H1 (cell line): Measurements from ENCODE around the gene CSF1. TPM values are rescaled to one million over a fixed set of nuclear protein-coding genes. Genes with fewer than 3 reads are reported as not detected.

Experiments used
- CTCF ChIA-PET: fragments of 300-600 bp; sonication (Branson Sonifier 250); formaldehyde crosslinking; loops from one replicate; lab custom pipeline; 2021; ENCODE audit not compliant: partially characterized antibody; lab: Charles Lee
- POLR2A ChIA-PET: fragments of 300-600 bp; sonication (Branson Sonifier 250); formaldehyde crosslinking; loops from one replicate; lab custom pipeline; 2021; ENCODE audit warnings: inconsistent platforms; ENCODE audit not compliant: partially characterized antibody; lab: Charles Lee
- DNase-seq, 2 experiments: peaks; one replicate each; pipeline versions ENCODE4 v3.0.0 to v3.0.0-alpha.2; 2010 to 2022; ENCODE audit warnings: low spot score in 2 of 2, low read depth in 1 of 2, mixed read lengths in 1 of 2
- FAIRE-seq: peaks from 2 replicates; lab custom pipeline; 2011; peaks lifted over from hg19 to GRCh38; lab: Jason Lieb, UNC
- H2AFZ ChIP-seq: 2 replicates; pipeline ENCODE4 v1.8.1; 2012; ENCODE audit warnings: low read length, inconsistent platforms
- H2AK5ac ChIP-seq: 2 replicates; pipeline ENCODE4 v1.6.1; 2013; ENCODE audit warnings: low read depth, low read length
- H2BK120ac ChIP-seq: replicated peaks from 2 replicates; pipeline ENCODE3; 2013; ENCODE audit warnings: low read depth, low read length, inconsistent platforms
- H2BK12ac ChIP-seq: 2 replicates; pipeline ENCODE4 v1.6.1; 2013; ENCODE audit warnings: low read depth, low read length
- H2BK15ac ChIP-seq: 2 replicates; pipeline ENCODE4 v1.6.1; 2013; ENCODE audit warnings: low read length
- H2BK20ac ChIP-seq: 2 replicates; pipeline ENCODE4 v1.6.1; 2013; ENCODE audit warnings: low read length
- H2BK5ac ChIP-seq: 2 replicates; pipeline ENCODE4 v1.6.1; 2013; ENCODE audit warnings: low read depth, low read length
- H3K14ac ChIP-seq: 2 replicates; pipeline ENCODE4 v1.6.1; 2013; ENCODE audit warnings: inconsistent platforms; ENCODE audit not compliant: insufficient read length
- H3K18ac ChIP-seq: 2 replicates; pipeline ENCODE4 v1.6.1; 2013; ENCODE audit warnings: low read length; ENCODE audit errors: extremely low read depth
- H3K23ac ChIP-seq: 2 replicates; pipeline ENCODE4 v1.6.1; 2013; ENCODE audit warnings: inconsistent platforms; ENCODE audit not compliant: insufficient read length
- H3K23me2 ChIP-seq: 2 replicates; pipeline ENCODE4 v1.6.1; 2013; ENCODE audit warnings: low read depth, low read length
- H3K27ac ChIP-seq: 2 replicates; pipeline ENCODE4 v1.6.1; 2011; ENCODE audit warnings: low read depth, low read length, inconsistent platforms
- H3K27me3 ChIP-seq, 4 experiments: replicated peaks in 1 of 4; 1 replicate in 1 of 4; 2 replicates in 3 of 4; pipeline versions ENCODE4 v1.6.1 to v1.8.1; 2011 to 2013; ENCODE audit warnings: low read length in 3 of 4, mild to moderate bottlenecking in 3 of 4, inconsistent platforms in 2 of 4, mixed read lengths in 2 of 4, moderate library complexity in 1 of 4; ENCODE audit not compliant: control insufficient read depth in 3 of 4, insufficient read depth in 3 of 4; ENCODE audit errors: extremely low read depth in 1 of 4
- H3K36me3 ChIP-seq, 4 experiments: 2 replicates each; pipeline versions ENCODE4 v1.6.1 to v1.8.1; 2011 to 2013; ENCODE audit warnings: mild to moderate bottlenecking in 4 of 4, low read length in 3 of 4, moderate library complexity in 2 of 4, control low read depth in 1 of 4, inconsistent platforms in 1 of 4; ENCODE audit not compliant: insufficient read depth in 4 of 4, control insufficient read depth in 2 of 4
- H3K4ac ChIP-seq: replicated peaks from 2 replicates; pipeline ENCODE3; 2013; ENCODE audit warnings: low read length, low read depth, mixed read lengths, inconsistent platforms; ENCODE audit not compliant: insufficient read length
- H3K4me1 ChIP-seq, 4 experiments: replicated peaks in 1 of 4; 1 replicate in 1 of 4; 2 replicates in 3 of 4; pipeline versions ENCODE4 v1.6.1 to v1.8.1; 2011 to 2013; ENCODE audit warnings: low read length in 3 of 4, inconsistent platforms in 2 of 4, mixed read lengths in 1 of 4; ENCODE audit not compliant: insufficient read depth in 4 of 4, control insufficient read depth in 3 of 4
- H3K4me2 ChIP-seq, 2 experiments: 2 replicates each; pipeline versions ENCODE4 v1.6.1 to v1.8.1; 2011 to 2013; ENCODE audit warnings: low read depth in 2 of 2, low read length in 2 of 2, control low read depth in 1 of 2, inconsistent platforms in 1 of 2, mild to moderate bottlenecking in 1 of 2; ENCODE audit not compliant: insufficient read depth in 1 of 2
- H3K4me3 ChIP-seq, 4 experiments: fragments of 200-600, 300-600 bp in 1 of 4; sonication (generic), shearing (Covaris generic), sonication (Bioruptor Twin) in 1 of 4; 2 replicates each; pipeline versions ENCODE4 v1.5.1 to v1.8.1; 2011 to 2016; ENCODE audit warnings: low read length in 4 of 4, low read depth in 3 of 4, control low read depth in 2 of 4, inconsistent platforms in 2 of 4, mild to moderate bottlenecking in 2 of 4, mixed read lengths in 1 of 4, moderate library complexity in 1 of 4; ENCODE audit not compliant: insufficient read depth in 2 of 4; ENCODE audit errors: extremely low read depth in 1 of 4
- H3K56ac ChIP-seq: replicated peaks from 2 replicates; pipeline ENCODE3; 2013; ENCODE audit warnings: low read depth, mild to moderate bottlenecking, mixed read lengths, low read length, inconsistent platforms; ENCODE audit not compliant: insufficient read length
- H3K79me1 ChIP-seq: 2 replicates; pipeline ENCODE4 v1.6.1; 2013; ENCODE audit warnings: low read depth, low read length, control low read depth
- H3K79me2 ChIP-seq, 2 experiments: 2 replicates each; pipeline versions ENCODE4 v1.6.1 to v1.8.1; 2012 to 2013; ENCODE audit warnings: low read length in 2 of 2, mild to moderate bottlenecking in 2 of 2, inconsistent platforms in 1 of 2; ENCODE audit not compliant: insufficient read depth in 2 of 2, control insufficient read depth in 1 of 2
- H3K9ac ChIP-seq, 4 experiments: replicated peaks in 1 of 4; 1 replicate in 1 of 4; 2 replicates in 3 of 4; pipeline versions ENCODE4 v1.6.1 to v1.8.1; 2011 to 2013; ENCODE audit warnings: low read depth in 3 of 4, low read length in 3 of 4, control low read depth in 2 of 4, mild to moderate bottlenecking in 2 of 4, moderate library complexity in 2 of 4, inconsistent platforms in 1 of 4; ENCODE audit errors: extremely low read depth in 1 of 4
- H3K9me3 ChIP-seq, 2 experiments: 2 replicates each; pipeline versions ENCODE4 v1.6.1 to v1.8.1; 2012 to 2013; ENCODE audit warnings: mild to moderate bottlenecking in 2 of 2, moderate library complexity in 2 of 2, control low read depth in 1 of 2, inconsistent platforms in 1 of 2, low read depth in 1 of 2, low read length in 1 of 2, mixed read lengths in 1 of 2; ENCODE audit not compliant: insufficient read depth in 2 of 2
- H4K20me1 ChIP-seq, 2 experiments: replicated peaks in 1 of 2; 2 replicates each; pipeline versions ENCODE3 to v1.8.1; 2011 to 2013; ENCODE audit warnings: inconsistent platforms in 2 of 2, low read length in 2 of 2, mild to moderate bottlenecking in 1 of 2; ENCODE audit not compliant: insufficient read depth in 2 of 2, control insufficient read depth in 1 of 2
- H4K5ac ChIP-seq: 2 replicates; pipeline ENCODE4 v1.6.1; 2013; ENCODE audit warnings: low read length, low read depth, mixed read lengths, inconsistent platforms; ENCODE audit not compliant: insufficient read length
- H4K8ac ChIP-seq: 2 replicates; pipeline ENCODE4 v1.8.0; 2013; ENCODE audit warnings: mild to moderate bottlenecking, moderate library complexity, low read length, inconsistent platforms; ENCODE audit not compliant: insufficient read depth; ENCODE audit errors: extremely low read depth
- H4K91ac ChIP-seq: replicated peaks from 2 replicates; pipeline ENCODE3; 2013; ENCODE audit warnings: low read length, mixed read lengths, inconsistent platforms; ENCODE audit not compliant: insufficient read length
- CBX5 ChIP-seq: fragments of 300-800, 300-1000 bp; sonication (generic); IDR thresholded peaks from 2 replicates; pipeline ENCODE4 v1.7.1; 2016; ENCODE audit warnings: antibody characterized with exemption, low read length, low read depth
- CBX8 ChIP-seq: fragments of 300-800, 300-1000 bp; sonication (generic); IDR thresholded peaks from 2 replicates; pipeline ENCODE4 v1.7.1; 2016; ENCODE audit warnings: low read depth, low read length, borderline replicate concordance
- CHD2 ChIP-seq: IDR thresholded peaks from 2 replicates; pipeline ENCODE4 v1.6.1; 2012; ENCODE audit warnings: low read length, improper control_type of control experiment
- FOSL1 ChIP-seq: IDR thresholded peaks from 2 replicates; pipeline ENCODE4 v1.6.1; 2011; ENCODE audit warnings: mild to moderate bottlenecking, low read depth, low read length, moderate library complexity; ENCODE audit not compliant: insufficient read depth
- HDAC2 ChIP-seq, 2 experiments: fragments of 300-600 bp in 1 of 2; sonication (generic) in 1 of 2; IDR thresholded peaks; 2 replicates each; pipeline ENCODE4 v1.6.1; 2011 to 2012; ENCODE audit warnings: low read depth in 2 of 2, low read length in 2 of 2, mild to moderate bottlenecking in 2 of 2, moderate library complexity in 2 of 2, borderline replicate concordance in 1 of 2, inconsistent platforms in 1 of 2
- JUND ChIP-seq: IDR thresholded peaks from 2 replicates; pipeline ENCODE4 v1.6.1; 2011; ENCODE audit warnings: mild to moderate bottlenecking, improper control_type of control experiment, low read length
- KDM1A ChIP-seq: fragments of 200-600, 300-600 bp; sonication (generic); IDR thresholded peaks from 2 replicates; pipeline ENCODE4 v1.7.1; 2016; ENCODE audit warnings: mild to moderate bottlenecking, low read length, borderline replicate concordance
- MAFK ChIP-seq: IDR thresholded peaks from 2 replicates; pipeline ENCODE4 v1.6.1; 2012; ENCODE audit warnings: low read depth, mild to moderate bottlenecking, improper control_type of control experiment, low read length
- POLR2A ChIP-seq, 2 experiments: IDR thresholded peaks; 1 replicate in 1 of 2; 2 replicates in 1 of 2; pipeline ENCODE4 v1.6.1; 2011; ENCODE audit warnings: low read depth in 2 of 2, low read length in 2 of 2, mild to moderate bottlenecking in 2 of 2; ENCODE audit errors: control extremely low read depth in 1 of 2
- SUZ12 ChIP-seq: fragments of 200-600 bp; sonication (generic); IDR thresholded peaks from 2 replicates; pipeline ENCODE4 v1.6.1; 2012; ENCODE audit warnings: mild to moderate bottlenecking, inconsistent platforms, low read length, moderate library complexity, mixed read lengths
- TBP ChIP-seq: IDR thresholded peaks from 2 replicates; pipeline ENCODE4 v1.6.1; 2011; ENCODE audit warnings: low read depth, low read length, improper control_type of control experiment
- TCF12 ChIP-seq: IDR thresholded peaks from 2 replicates; pipeline ENCODE4 v1.6.1; 2011; ENCODE audit warnings: low read depth, mild to moderate bottlenecking, low read length
- WGBS, 2 experiments: shearing (Covaris generic) in 1 of 2; methylation state at CpG; one replicate each; pipeline versions ENCODE4 v1.1.6 to v1.1.7; 2013 to 2015; ENCODE audit warnings: low lambda C conversion rate in 2 of 2, mixed read lengths in 2 of 2, inconsistent platforms in 1 of 2, low coverage in 1 of 2, missing lambda C conversion rate in 1 of 2; ENCODE audit not compliant: insufficient replicate concordance in 2 of 2, insufficient coverage in 1 of 2, insufficient read length in 1 of 2; ENCODE audit errors: extremely low coverage in 1 of 2, missing lambda C conversion rate in 1 of 2; 5-methylcytosine and 5-hydroxymethylcytosine counted together
- polyA plus RNA-seq, 7 experiments: library from polyadenylated mRNA; depleted of rRNA in 3 of 7; stranded (reverse) in 5 of 7; unstranded in 2 of 7; fragments of >200 nt in 5 of 7; fragments of 200-250 nt in 2 of 7; gene quantifications; 1 replicate in 5 of 7; 2 replicates in 1 of 7; 4 replicates in 1 of 7; pipeline versions ENCODE4 v1.2.1 to v1.2.3, GENCODE V29; 2011 to 2013; ENCODE audit warnings: missing spikeins in 2 of 7, mixed read lengths in 2 of 7
- total RNA-seq: library from RNA; stranded (reverse); fragmentation: NEBNext Ultra II Directional; extraction: Animal tissue kit (Norgen Biotek cat#: 25700); gene quantifications from 2 replicates; pipeline ENCODE4 v1.2.1, GENCODE V29; 2021
- TF ChIP-seq, protein P1 (sequence below): IDR thresholded peaks from 2 replicates; pipeline ENCODE4 v1.6.1; 2012; ENCODE audit warnings: low read length, inconsistent platforms

The CSF1 gene
- total and polyA plus RNA-seq, 2 of the 8 experiments (the other 6 are each of a cell fraction or from before 2014, with no cell fraction given), result 3.3 to 5.4 TPM

GRCh38 chr1:109950509-109950908 is 39.9 kb downstream of the CSF1 start:
- no peak overlapping the region for H3K9ac ChIP-seq
- H2BK20ac ChIP-seq, result no peak overlapping the region
- no peak overlapping the region for H4K8ac ChIP-seq
- H4K91ac ChIP-seq, result no peak overlapping the region
- H2BK120ac ChIP-seq, result no peak overlapping the region
- H2BK12ac ChIP-seq, result no peak overlapping the region
- no peaks in the 10 kb centered on the region for H4K20me1 ChIP-seq
- H3K4me2 ChIP-seq, result no peak overlapping the region
- no peak overlapping the region for H4K5ac ChIP-seq
- H3K56ac ChIP-seq, result no peak overlapping the region
- H3K14ac ChIP-seq, result no peak overlapping the region
- no peaks in the 10 kb centered on the region for H3K23me2 ChIP-seq
- no peak overlapping the region for H2BK5ac ChIP-seq
- H3K79me2 ChIP-seq, result no peaks in the 10 kb centered on the region
- no peaks in the 10 kb centered on the region for H3K27me3 ChIP-seq
- H2AK5ac ChIP-seq, result no peak overlapping the region
- DNase-seq (no peak), FAIRE-seq (no peak)
- ChIA-PET POLR2A (no interaction called here), CTCF (interaction anchor here (1.0 kb wide), 1 partner anchor 165 kb away, joined by 3 read pairs; no protein-coding TSS in a partner anchor)
- no peaks in the 10 kb centered on the region for H3K9me3 ChIP-seq
- H3K23ac ChIP-seq, result no peak overlapping the region
- WGBS, 2 experiments, result 86% methylated on average over 2 of the region's 2 CpGs; no CpG with 5 or more reads in 1 of the 2 experiments
- H3K27ac ChIP-seq, result no peak overlapping the region
- H3K36me3 ChIP-seq, result no peaks in the 10 kb centered on the region
- no peaks in the 10 kb centered on the region for H3K79me1 ChIP-seq
- H3K4me3 ChIP-seq, result no peak overlapping the region
- peaks cover 0 to 5% (median 2%) of the 10 kb centered on the region in 4 experiments; a peak in 2 of 7 replicates for H3K4me1 ChIP-seq
- H2AFZ ChIP-seq, result no peak overlapping the region
- no peak overlapping the region for H3K18ac ChIP-seq
- no peak overlapping the region for H2BK15ac ChIP-seq
- no peak overlapping the region for H3K4ac ChIP-seq
- TF ChIP-seq TCF12, result no peak
- no peak for TF ChIP-seq SUZ12
- TF ChIP-seq JUND, result no peak
- no peak for TF ChIP-seq KDM1A
- no peak for TF ChIP-seq POLR2A (IDR thresholded peaks at IDR 0.05; ENCODE audit: control extremely low read depth in 1 of 2, low read depth in 2 of 2, low read length in 2 of 2)
- no peak for TF ChIP-seq TBP
- no peak for TF ChIP-seq CHD2
- TF ChIP-seq, protein P1, sequence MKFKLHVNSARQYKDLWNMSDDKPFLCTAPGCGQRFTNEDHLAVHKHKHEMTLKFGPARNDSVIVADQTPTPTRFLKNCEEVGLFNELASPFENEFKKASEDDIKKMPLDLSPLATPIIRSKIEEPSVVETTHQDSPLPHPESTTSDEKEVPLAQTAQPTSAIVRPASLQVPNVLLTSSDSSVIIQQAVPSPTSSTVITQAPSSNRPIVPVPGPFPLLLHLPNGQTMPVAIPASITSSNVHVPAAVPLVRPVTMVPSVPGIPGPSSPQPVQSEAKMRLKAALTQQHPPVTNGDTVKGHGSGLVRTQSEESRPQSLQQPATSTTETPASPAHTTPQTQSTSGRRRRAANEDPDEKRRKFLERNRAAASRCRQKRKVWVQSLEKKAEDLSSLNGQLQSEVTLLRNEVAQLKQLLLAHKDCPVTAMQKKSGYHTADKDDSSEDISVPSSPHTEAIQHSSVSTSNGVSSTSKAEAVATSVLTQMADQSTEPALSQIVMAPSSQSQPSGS, result no peak
- no peak for TF ChIP-seq MAFK
- no peak for TF ChIP-seq CBX5
- no peak for TF ChIP-seq CBX8
- no peak for TF ChIP-seq FOSL1
- TF ChIP-seq HDAC2 (IDR thresholded peaks at IDR 0.05; ENCODE audit: borderline replicate concordance in 1 of 2, low read depth in 2 of 2, low read length in 2 of 2), result no peak
